NCI-H1105 (cell line): ENCODE results near the gene MDFIC2.
"Not testable (repeated sequence)": the region's sequence is repeated elsewhere in the genome, so short reads cannot be mapped to it uniquely, and the experiment has no call there.

Experiments
- DNase-seq: peaks from one replicate; lab custom pipeline; 2025; lab: John Stamatoyannopoulos, UW

Gene MDFIC2

DNA sequence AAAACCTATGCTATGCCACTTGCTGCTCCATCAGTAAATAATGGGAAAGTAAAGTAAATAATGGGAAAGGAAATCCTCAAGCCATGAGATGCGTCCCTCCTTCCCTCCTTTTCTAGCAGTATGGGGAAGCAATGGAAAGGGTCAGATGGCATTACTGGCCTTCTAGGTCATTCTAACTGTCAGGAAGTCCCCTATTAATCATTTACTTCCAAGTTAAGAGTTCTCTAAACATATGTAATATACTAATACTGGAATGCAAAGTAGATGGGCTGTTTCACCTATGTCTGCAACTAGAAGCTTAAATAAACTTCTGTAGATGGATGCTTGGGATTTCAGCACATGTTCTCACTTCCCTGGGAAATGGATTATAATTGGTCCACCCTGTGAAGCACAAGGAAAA lies 55.9 kb downstream of the MDFIC2 start:
- no peak for DNase-seq

DNA sequence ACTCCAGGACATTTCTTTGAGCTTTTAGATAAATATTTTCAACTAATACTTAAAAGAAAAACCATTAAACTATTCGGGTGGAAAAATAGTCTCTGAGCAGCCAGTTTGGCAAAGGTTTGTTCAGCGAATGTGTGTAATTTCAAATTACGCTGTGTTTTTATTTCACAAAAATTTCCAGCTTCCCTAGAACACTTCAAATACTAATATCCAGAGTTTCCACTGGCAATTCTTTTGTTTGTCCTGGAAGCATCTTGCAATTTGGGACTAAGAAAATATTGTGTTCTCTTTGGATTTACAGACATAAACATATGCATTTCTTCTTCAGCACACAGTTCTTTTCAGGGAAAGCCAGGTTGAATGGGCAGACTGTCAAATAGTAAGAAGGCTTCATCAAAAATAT lies 61.9 kb downstream of the MDFIC2 start:
- DNase-seq, result no peak

DNA sequence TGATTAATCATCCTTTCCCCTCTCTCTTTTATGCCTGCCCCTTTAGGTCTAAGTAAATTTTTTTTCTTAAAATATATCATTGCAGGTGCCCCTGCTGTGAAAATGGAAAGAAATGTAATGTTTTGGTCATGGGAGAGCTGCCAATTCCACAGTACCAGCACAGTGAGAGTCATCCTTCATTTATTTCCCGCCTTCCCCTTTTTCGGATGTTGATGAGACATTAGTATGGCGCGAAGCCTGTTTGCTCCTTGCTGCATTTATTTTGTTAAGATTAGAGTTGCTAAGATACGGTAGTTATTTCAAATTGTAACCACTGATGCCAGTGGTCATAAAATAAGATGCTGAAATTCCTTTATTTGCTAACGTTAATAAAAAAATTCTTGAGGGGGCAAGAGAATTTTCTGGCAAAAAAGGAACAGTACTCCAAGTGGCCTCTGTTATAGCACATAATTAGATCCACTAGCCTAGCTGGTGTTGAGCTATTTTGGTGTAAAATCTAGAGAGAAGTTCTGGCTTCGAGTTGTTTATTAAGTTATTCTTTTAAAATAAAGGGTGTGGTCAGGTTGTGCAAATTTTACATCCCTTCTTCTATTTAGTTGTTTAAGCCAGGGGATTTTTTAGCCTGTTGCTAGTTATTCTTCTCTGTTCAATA lies 62.8 kb downstream of the MDFIC2 start:
- DNase-seq, result no peak

DNA sequence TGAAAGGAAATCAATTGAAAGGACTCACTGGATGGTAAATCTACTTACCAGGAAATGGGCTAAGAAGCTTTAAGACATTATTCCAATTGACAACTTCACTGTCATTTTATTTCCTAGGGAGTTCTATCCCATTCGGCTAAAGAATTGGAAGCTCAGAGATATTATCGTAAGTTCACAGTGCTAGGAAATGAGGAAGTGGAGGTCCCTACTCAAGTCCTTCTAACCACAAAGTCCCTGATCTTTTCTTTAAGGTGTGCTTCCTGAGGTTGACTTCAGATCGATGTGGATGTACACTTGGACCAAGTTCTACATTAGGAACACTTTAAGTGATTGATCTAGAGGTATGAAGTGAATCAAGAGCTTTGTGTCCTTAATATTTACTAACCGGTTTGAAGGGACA lies 63.6 kb downstream of the MDFIC2 start:
- no peak for DNase-seq

DNA sequence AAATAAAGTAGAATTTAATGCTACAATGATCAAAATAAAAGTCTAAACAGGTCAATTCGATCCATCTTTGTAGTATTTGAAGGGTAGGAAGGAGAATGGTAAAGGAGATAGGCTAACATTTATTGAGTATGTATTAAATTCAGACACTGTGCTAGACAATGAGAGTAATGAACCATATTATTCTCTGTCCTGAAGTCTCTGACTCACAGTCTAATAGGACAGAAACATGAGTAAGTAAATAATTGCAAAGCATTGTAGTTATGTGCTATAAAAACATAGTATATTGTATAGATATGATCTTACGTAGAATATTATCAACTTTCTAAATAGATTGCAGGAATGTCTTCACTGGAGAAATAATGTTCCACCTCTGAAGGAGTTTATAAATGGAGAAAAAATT lies 64.5 kb downstream of the MDFIC2 start:
- no peak for DNase-seq

DNA sequence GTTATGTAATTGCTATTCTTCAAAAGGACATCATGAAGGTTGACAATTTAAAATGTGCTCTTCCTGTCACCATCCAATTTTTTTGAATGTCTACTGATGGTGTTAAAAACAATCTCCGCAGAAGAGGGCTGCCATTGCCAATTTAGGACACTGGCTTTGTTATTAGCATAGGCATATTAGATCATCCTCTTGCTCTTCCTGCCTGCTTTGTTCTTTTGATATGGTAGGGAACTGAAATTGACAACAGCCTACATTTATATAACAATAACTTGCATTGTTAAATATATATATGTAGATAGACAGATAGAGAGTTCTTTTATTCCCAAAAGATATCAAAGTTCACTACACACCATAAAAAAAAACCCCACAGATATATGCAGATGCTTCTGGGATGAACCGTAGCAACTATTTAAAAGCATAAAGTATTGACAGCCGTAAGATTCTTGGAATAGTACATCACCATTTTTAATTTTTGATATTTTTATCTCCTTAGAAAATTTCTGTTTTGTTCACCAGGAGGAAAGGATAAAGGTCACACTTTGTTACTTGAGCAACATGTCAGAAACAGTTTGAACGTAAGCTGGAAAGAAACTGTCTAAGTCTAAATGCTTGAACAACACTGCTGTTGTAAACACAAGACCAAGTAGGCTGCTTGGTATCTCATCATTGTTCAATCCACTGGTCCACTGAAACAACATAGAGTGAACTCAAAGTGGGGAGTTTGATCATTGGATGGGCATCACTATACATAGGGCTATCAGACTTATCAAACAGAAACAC lies 66.5 kb downstream of the MDFIC2 start:
- DNase-seq, result no peak

DNA sequence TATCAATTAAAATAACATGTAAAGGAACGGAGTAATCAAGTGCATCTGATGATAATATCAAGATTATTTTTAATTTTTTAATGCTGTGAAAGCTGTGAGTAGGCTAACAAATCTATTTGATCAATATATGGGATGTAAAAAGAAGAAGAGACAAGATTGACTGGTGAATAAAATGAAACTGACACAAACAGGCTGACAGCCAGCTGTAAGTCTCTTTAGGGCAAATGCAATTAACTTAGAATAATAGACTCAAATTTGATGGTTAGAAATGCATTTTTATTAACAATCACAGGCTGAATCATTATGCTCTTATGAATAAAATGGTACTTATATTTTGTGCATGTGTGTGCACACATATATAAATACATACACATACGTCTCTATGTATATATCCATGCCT lies 68.0 kb downstream of the MDFIC2 start:
- DNase-seq, result no peak

DNA sequence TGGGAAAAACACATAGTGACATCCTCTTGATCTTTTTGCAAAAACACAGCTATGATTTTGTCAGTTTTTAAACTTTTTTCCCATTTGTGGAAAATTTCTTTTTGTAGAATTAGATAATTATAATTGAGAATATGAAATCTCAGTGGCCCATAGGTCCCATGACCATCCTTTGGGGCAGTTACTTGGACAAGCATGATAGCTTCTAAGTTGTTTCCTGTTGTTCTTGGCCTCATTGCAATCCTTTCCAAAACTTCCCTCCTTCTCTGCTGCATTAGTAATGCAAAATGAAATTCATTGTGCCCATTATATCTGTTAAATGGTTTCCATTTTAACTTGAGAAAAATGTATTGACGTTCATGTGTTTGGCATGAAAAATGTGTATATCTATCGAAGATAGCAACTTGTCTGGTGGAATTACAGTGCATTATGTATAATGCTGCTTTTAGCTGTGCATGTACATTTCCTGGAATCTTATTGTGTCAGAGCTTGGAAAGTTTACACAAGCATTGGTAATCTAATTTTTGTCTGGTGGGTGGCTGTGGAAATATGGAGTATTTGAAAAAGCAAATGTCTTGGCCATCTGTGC lies 70.0 kb downstream of the MDFIC2 start:
- DNase-seq, result no peak

DNA sequence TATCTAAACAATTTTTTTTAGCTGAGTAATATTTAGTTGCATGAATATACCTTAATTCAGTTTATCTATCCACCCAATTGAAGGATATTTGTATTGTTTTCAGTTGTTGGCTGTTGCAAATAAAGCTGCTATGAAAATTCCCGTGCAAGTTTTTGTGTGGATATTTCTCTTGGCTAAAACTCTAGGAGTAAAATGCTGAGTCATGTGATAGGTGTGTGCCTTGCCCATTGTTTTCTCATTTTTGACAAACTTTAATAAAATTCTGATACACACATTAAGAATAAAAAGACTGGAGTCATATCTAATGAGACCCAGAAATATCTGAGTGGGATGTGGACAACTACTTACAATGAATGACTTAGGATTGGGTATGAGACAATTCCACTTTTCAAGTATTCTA lies 78.6 kb downstream of the MDFIC2 start:
- no peak for DNase-seq

DNA sequence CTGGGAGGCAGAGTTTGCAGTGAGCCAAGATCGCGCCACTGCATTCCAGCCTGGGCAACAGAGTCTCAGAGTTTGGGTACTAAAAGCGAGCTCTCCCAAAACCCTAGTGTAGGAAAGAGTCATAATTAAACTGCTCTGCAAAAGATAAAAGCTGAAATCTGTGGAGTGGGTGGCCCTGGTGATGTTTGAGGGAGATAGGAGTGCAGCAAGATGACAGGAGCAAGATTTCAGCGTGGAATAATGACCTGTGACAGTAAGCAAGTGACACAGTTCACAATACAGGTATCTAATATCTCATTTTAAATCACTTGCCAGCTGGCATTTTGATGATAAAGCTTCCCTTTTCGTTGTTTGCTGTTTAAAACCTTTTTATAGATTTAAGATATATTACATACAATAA lies 79.3 kb downstream of the MDFIC2 start:
- DNase-seq, result no peak

DNA sequence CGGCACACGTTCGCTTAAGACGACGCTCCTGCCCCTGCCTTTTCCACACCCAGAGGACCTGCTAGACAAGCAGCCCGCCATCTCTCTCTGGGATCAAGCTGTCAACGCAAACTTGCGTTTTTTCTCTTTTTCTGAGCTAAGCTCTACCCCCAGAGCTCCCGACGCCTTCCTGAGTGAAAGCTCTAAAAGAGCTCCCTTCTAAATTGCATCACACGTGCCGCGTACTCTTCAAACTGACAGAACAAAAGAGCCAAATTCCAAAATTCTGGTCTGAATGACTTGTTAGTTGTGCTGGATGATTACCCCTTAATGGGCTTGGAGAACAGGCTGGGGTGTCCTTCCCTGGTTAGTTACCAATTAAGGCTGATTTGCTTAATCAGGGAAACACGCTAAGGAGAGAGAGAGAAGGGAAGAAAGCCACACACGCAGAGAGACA lies 81.2 kb downstream of the MDFIC2 start:
- no peak for DNase-seq

DNA sequence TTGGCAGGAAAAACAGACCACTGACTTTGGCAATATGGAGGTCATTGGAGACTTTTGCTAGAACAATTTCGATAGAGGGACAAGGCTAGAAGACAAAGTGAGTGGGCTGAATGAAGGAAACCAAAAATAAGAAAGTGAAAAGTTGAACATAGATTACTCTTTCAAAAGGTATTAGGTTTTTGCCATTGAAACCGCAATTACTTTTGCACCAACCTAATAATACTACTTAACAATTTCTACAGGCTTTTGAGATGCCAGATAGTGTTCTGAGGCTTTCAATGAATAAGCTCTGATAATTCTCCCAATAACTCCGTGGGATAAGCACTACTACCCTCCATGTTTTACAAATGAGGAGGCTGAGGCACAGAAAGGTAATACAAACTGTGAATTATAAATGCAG lies 85.0 kb downstream of the MDFIC2 start:
- no peak for DNase-seq

DNA sequence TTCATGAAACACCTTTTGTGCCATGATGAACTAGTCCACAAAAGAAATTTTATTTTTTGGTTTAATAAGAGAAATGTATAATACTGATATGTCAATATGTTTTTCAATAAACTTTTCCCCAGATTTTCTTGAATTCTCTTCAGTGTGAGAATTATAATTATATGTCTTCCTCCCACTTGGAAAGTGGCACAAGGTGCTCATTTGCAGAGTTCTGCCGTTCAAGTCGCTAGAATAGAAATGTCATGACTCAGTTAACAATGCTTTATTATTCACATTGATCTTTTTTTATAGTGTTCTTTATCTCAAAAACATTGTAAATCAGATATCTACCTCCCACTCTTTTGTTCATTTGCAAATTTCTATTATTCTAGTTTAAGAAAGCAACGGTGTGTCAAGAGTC lies 87.3 kb downstream of the MDFIC2 start:
- DNase-seq, result no peak

DNA sequence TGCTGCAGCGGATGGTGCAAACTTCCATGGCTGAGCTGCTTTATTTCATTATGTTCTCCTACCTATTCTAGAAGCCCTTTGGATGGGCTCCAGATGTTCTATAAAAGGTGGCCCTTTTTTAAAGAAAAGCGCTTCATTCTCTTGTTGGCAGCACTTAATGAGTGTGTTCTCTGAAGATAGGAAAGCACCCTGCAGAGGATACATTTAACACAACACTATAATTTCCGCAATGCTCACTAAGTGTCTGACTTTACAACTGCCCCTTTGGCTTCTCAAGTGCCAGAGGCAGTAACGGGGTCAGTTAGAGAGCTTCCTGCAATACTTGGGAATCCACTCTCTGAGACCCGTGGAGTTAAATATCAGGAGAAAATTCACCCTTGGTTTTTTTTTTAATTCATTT lies 88.1 kb downstream of the MDFIC2 start:
- DNase-seq, result no peak

DNA sequence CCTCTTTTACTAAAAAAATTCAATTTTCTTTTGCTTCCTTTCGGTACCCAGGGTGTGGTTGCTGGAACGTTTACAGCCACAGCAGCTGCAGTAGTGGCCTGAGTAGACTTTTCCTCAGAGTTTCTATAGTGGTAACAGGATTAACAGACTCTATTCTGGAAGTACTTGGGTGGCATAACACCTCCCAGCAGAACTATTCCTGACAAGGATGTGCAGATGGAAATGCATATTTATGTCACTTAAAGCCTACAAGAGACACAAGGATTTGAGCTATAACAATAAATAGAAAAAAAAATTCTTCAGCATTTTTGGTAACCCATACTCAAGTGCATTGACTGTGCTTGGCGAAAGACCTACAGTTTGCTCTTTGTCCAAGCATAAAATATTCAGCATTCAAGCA lies 94.0 kb downstream of the MDFIC2 start:
- DNase-seq, result no peak

DNA sequence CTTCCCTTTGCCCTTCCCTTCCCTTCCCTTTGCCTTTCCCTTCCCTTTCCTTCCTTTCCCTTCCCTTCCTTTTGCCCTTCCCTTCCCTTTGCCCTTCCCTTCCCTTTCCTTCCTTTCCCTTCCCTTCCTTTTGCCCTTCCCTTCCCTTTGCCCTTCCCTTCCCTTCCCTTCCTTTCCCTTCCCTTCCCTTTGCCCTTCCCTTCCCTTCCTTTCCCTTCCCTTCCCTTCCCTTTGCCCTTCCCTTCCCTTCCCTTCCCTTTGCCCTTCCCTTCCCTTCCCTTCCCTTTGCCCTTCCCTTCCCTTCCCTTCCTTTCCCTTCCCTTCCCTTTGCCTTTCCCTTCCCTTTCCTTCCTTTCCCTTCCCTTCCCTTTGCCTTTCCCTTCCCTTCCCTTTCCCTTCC lies 101.2 kb downstream of the MDFIC2 start:
- DNase-seq, result not testable (repeated sequence)

DNA sequence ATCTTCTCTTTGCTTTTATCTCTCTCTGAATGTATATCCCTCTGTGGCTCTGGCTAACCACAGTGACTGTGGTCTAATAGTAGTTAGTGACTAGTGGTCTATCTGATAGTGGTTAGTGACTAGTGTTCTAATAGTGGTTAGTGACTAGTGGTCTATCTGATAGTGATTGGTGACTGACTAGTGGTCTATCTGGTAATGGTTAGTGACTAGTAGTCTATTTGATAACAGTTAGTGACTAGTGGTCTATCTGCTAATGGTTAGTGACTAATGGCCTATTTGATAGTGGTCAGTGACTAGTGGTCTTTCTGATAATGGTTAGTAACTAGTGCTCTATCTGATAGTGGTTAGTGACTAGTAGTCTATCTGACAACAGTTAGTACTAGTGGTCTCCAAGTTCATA lies 110.5 kb downstream of the MDFIC2 start:
- DNase-seq, result no peak

DNA sequence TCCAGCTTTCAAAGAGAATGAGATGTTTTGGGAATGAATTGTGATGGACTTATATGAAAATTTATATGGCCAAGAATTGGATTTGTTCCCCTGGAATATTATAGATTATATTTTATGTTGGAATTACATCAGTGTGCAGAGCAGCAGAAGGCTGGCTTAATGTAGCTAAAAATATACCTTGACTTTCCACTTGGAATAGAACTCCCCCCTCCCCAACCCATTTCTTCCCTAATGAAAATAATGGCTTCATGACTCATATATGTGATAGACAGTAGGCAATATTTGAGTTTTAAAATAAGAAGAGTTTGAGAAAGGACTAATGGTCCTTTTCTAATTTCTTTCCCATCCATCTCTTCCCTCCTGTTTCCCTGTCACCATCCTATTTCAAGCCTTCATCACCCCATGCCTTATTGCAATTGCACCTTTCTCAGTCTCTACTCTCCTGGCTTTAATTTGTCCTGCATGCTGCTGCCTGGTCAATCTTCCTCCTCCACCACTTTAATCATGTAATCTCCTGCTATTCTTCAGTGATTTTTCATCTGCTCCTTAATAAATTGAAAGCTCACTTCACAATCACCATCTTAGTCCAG lies 122.5 kb downstream of the MDFIC2 start:
- DNase-seq, result no peak

DNA sequence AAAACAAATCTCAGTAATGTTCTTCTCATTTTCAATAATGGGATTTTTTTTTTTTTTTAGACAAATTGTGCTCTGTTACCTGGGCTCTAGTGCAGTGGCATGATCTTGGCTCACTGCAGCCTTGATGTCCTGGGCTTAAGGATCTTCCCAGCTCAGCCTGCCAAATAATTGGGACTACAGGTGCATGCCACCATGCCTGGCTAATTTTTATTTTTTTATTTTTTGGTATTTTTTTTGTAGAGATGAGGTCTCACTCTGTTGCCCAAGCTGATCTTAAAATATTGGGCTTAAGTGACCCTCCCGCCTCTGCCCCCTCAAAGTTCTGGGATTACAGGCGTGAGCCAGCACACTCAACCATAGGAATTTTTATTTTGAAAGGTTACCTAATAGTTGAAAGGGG lies 126.2 kb downstream of the MDFIC2 start:
- no peak for DNase-seq

DNA sequence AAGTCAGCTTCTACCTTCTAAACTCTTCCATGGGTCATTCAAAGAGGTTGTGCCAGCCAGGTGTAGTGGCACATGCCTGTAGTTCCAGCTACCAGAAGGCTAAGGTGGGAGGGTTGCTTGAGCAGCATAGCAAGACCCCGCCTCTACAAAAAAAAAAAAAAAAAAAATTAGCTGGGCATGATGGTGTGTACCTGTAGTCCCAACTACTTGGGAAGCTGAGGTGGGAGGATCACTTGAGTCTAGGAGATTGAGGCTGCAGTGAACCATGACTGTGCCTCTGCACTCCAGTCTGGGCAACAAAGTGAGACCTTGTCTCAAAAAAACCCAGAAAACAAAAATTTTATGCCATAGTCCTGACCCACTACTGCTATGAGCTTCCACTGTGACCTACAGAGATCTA lies 126.8 kb downstream of the MDFIC2 start:
- DNase-seq, result no peak

DNA sequence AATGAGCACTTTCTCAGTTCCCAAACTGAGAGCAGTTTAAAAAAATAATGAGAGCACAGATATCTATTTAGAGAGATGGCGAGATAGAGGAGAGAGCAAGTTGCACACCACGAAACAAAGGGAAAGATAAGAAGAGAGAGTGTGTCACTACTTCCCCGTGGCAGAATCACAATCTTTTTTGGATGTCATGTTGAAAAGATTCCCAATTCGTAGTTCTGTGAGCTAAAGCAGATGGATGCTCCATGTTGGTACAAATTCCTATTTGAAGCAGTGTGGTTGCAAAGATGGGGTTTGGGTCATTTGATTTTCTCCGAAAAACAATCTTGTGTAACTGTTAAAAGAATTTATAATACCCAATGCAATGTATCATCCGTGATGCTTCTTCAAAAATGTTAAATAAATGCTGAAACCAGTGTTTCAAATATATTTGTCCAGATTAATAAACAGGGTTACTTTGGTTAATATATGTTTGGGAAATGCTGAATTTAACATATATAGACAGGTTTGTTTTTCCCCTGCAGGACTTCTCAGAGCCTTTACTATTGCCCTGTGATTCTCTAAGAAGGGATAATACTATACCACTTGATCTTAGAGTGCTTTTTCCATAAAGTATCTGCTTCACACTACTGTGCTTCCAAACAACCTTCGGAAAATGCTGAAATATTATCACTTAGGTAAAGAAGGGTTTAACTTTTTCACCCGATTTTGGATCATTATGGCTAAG lies 128.5 kb downstream of the MDFIC2 start:
- DNase-seq, result no peak

DNA sequence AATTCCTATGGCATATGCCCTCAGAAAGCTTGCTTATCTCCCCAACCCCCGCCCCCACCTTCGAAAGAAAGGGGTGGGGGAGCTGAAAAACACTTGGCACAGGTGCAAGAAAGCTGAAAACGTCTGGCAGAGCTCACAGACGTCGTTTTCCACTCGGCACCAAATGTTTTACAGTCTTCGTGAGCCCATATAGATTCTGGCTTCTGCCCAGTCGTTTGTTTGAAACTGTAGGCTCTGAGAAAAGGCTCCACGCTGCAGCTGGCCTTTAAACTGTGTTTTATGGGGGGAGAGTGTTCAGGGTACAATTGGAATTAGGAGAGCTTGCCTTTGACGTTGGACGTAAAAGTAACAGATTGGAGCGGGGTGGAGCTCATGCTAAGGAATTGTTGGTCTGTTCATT lies 130.3 kb downstream of the MDFIC2 start:
- DNase-seq, result no peak
